Endothelial cell (in vitro differentiated cells): ENCODE data around the gene CYB561. TPM values are rescaled to one million over a fixed set of nuclear protein-coding genes. Genes with fewer than 3 reads are reported as not detected.

Experiments
- DNase-seq: peaks from one replicate; pipeline ENCODE4 v3.0.0; 2021; ENCODE audit warnings: low spot score
- H3K27ac Mint-ChIP-seq: one replicate; pipeline ENCODE4 v1.8.0; 2021; ENCODE audit warnings: mixed read lengths, inconsistent platforms; ENCODE audit not compliant: unreplicated experiment
- H3K27me3 Mint-ChIP-seq: one replicate; pipeline ENCODE4 v1.8.0; 2021; ENCODE audit warnings: mild to moderate bottlenecking, moderate library complexity, mixed read lengths, inconsistent platforms; ENCODE audit not compliant: unreplicated experiment
- H3K36me3 Mint-ChIP-seq: one replicate; pipeline ENCODE4 v1.8.0; 2021; ENCODE audit warnings: mild to moderate bottlenecking, low read depth, mixed read lengths, inconsistent platforms; ENCODE audit not compliant: unreplicated experiment
- H3K4me1 Mint-ChIP-seq: one replicate; pipeline ENCODE4 v1.8.0; 2021; ENCODE audit warnings: mild to moderate bottlenecking, mixed read lengths, inconsistent platforms; ENCODE audit not compliant: unreplicated experiment
- H3K4me3 Mint-ChIP-seq: one replicate; pipeline ENCODE4 v1.8.0; 2021; ENCODE audit warnings: mild to moderate bottlenecking, mixed read lengths, inconsistent platforms; ENCODE audit not compliant: unreplicated experiment
- H3K9me3 Mint-ChIP-seq: one replicate; pipeline ENCODE4 v1.8.0; 2021; ENCODE audit warnings: mixed read lengths, inconsistent platforms; ENCODE audit not compliant: unreplicated experiment
- total RNA-seq: library from RNA; stranded (reverse); fragmentation: NEBNext Ultra II Directional; extraction: Animal tissue kit (Norgen Biotek cat#: 25700); gene quantifications from one replicate; pipeline ENCODE4 v1.2.1, GENCODE V29; 2021; ENCODE audit not compliant: unreplicated experiment
- TF ChIP-seq, protein P1 (sequence below): fragments of 200-600 bp; sonication (generic); IDR thresholded peaks from one replicate; pipeline ENCODE4 v1.5.0; 2021; ENCODE audit warnings: antibody characterized with exemption; ENCODE audit not compliant: unreplicated experiment

Gene CYB561
- total RNA-seq, 1 donor from 2014 or later = 57.3 TPM

- Mint-ChIP-seq H3K4me1 (peaks cover 22% of the 10 kb centered on the region), H3K4me3 (no peak overlapping the region), H3K27me3 (peaks cover 7% of the 10 kb centered on the region), H3K36me3 (peaks cover 18% of the 10 kb centered on the region), H3K9me3 (no peaks in the 10 kb centered on the region), H3K27ac (peak overlapping the region; percentile 42)
- TF ChIP-seq, protein P1, sequence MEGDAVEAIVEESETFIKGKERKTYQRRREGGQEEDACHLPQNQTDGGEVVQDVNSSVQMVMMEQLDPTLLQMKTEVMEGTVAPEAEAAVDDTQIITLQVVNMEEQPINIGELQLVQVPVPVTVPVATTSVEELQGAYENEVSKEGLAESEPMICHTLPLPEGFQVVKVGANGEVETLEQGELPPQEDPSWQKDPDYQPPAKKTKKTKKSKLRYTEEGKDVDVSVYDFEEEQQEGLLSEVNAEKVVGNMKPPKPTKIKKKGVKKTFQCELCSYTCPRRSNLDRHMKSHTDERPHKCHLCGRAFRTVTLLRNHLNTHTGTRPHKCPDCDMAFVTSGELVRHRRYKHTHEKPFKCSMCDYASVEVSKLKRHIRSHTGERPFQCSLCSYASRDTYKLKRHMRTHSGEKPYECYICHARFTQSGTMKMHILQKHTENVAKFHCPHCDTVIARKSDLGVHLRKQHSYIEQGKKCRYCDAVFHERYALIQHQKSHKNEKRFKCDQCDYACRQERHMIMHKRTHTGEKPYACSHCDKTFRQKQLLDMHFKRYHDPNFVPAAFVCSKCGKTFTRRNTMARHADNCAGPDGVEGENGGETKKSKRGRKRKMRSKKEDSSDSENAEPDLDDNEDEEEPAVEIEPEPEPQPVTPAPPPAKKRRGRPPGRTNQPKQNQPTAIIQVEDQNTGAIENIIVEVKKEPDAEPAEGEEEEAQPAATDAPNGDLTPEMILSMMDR = no peak
- no peak for DNase-seq
These were observed 36.9 kb upstream of the CYB561 start for GRCh38 chr17:63483038-63483437.

DNA sequence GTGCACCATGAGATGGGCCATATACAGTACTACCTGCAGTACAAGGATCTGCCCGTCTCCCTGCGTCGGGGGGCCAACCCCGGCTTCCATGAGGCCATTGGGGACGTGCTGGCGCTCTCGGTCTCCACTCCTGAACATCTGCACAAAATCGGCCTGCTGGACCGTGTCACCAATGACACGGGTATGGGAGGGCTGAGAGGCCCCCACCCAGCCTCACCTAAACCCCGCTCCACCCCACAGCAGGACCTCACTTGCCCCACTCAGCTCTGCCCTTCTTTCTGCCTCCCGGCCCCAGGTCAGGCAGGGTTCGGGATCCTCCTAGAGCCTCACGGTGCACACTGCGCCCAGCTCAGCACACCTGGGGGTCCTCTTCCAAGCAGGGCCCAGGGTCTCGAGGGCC is 36.4 kb upstream of the CYB561 start:
- TF ChIP-seq, protein P1 = no peak
- peaks cover 24% of the 10 kb centered on the region for H3K4me1 Mint-ChIP-seq
- no peaks in the 10 kb centered on the region for H3K9me3 Mint-ChIP-seq
- peaks cover 7% of the 10 kb centered on the region for H3K27me3 Mint-ChIP-seq
- H3K27ac Mint-ChIP-seq = no peak overlapping the region
- peak overlapping the region; percentile 52 for H3K4me3 Mint-ChIP-seq
- H3K36me3 Mint-ChIP-seq = peaks cover 15% of the 10 kb centered on the region
- no peak for DNase-seq

DNA sequence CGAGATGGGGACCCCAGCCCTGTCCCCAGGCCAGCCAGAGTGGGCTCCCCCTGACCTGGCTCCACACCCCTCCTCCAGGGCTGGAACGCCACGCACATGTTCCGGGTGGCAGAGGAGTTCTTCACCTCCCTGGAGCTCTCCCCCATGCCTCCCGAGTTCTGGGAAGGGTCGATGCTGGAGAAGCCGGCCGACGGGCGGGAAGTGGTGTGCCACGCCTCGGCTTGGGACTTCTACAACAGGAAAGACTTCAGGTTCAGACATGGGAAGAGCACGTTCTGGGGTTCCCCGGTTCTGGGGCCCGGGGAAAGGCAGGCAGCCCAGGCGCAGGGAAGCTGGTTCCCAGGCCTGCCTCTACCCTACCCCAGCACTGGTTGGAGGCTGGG is 35.4 kb upstream of the CYB561 start:
- TF ChIP-seq, protein P1 = no peak
- H3K27me3 Mint-ChIP-seq = peaks cover 8% of the 10 kb centered on the region
- no peaks in the 10 kb centered on the region for H3K9me3 Mint-ChIP-seq

GRCh38 chr17:63480826-63481487 is 34.9 kb upstream of the CYB561 start:
- Mint-ChIP-seq H3K27ac (no peak overlapping the region), H3K9me3 (no peaks in the 10 kb centered on the region), H3K36me3 (peaks cover 10% of the 10 kb centered on the region), H3K4me1 (peaks cover 22% of the 10 kb centered on the region), H3K4me3 (no peak overlapping the region), H3K27me3 (peaks cover 8% of the 10 kb centered on the region)
- TF ChIP-seq, protein P1 = no peak
- DNase-seq = no peak

More for the DNA sequence above, 35.4 kb upstream of the CYB561 start:
- DNase-seq = no peak
- Mint-ChIP-seq H3K27ac (no peak overlapping the region), H3K36me3 (peaks cover 11% of the 10 kb centered on the region), H3K4me3 (no peak overlapping the region), H3K4me1 (peaks cover 22% of the 10 kb centered on the region)

- Mint-ChIP-seq H3K4me1 (peaks cover 26% of the 10 kb centered on the region), H3K9me3 (no peaks in the 10 kb centered on the region), H3K4me3 (no peak overlapping the region), H3K27me3 (peaks cover 10% of the 10 kb centered on the region), H3K36me3 (peaks cover 7% of the 10 kb centered on the region), H3K27ac (no peak overlapping the region)
- DNase-seq = no peak
- TF ChIP-seq, protein P1 = no peak
These were observed 34.2 kb upstream of the CYB561 start for GRCh38 chr17:63480192-63480784.
